H54 (cell line): ENCODE data around the gene ALKBH2.

Source experiments
- DNase-seq: peaks from one replicate; pipeline ENCODE4 v3.0.0; 2011; ENCODE audit warnings: low spot score, mixed read lengths; ENCODE audit not compliant: insufficient read length
- FAIRE-seq: peaks from 3 replicates; lab custom pipeline; 2011; peaks lifted over from hg19 to GRCh38; lab: Jason Lieb, UNC
- POLR2A ChIP-seq: IDR thresholded peaks from 2 replicates; pipeline ENCODE4 v1.6.1; 2011; ENCODE audit warnings: low read depth, mild to moderate bottlenecking, low read length

ALKBH2 gene

DNA sequence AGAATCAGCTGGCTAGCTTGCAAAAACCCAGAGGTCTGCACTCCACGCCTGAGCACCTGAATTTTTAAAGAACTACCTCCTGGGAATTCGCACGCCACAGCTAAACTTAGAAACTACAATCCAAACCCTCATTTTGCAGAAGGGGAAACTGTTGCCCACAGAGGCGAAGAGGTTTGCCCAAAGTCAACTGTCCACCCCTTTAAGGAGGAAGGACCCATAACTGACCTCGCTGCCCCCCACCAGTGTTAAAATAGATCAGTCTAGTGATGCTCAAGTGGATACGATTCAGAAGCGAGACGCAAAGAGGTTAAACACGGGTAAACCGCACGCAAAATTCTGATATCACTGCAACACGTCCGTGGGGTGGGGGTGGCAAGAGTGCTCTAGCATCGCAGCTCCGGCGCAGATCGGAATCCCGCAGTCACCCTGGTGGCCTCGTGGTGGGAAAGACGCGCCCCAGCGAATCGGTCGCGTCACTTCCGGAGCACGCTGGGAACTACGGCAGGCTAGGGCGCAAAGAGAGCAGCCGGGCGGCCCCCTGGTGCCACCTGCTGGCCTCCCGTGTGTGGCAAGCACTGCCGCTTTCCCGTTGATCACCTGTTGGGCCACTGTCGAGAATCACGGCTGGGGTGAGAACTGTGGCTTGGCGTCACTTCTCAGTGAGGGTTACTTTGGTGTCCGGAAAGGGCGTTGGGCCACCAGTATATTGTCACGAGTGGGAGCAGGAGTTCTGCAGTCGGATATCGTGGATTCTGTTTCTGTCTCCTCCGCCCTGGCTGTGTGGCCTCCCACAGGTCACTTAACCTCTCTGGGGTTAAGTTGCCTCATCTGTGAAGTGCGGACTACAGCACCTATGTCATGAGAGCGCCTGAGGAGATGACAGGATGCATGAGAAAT lies at the start of gene ALKBH2:
Gene ALKBH2 (minus strand): TSS at position 451 of the 897 bp plus-strand sequence. CDS start 686 bp downstream, outside the sequence.
- DNase-seq: peak; percentile 89
- peak; percentile 36 for FAIRE-seq
- peak; percentile 55 for TF ChIP-seq POLR2A

DNA sequence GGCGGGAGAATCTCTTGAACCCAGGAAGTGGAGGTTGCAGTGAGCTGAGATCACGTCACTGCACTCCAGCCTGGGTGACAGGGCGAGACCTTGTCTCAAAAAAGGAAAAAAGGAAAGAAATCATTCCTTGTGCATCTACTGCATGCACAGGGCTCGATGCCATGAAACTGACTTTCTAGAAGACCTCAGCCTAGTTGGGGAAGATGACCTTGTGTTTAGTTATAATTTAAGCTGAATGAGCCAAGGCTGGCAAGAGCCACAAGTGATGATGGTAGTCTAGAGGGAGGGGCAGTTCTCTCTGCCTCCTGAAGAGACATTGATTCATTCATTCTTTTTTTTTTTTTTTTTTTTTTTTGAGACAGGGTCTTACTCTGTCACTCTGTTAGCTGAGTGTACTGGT lies 47.3 kb upstream of the ALKBH2 start:
- FAIRE-seq: no peak
- no peak for TF ChIP-seq POLR2A
- no peak for DNase-seq

DNA sequence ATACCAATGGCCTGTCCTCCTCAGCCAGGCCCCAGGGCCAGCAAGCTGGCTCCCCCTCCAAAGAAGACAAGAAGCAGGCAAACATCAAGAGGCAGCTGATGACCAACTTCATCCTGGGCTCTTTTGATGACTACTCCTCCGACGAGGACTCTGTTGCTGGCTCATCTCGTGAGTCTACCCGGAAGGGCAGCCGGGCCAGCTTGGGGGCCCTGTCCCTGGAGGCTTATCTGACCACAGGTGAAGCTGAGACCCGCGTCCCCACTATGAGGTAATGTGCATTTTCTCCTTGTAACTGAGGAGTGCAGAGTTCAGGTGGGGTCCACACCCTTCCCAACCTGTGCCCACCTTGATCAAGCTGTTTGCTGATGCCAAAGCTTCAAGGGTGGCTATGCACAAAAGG lies 46.5 kb upstream of the ALKBH2 start:
- FAIRE-seq (no peak), DNase-seq (no peak)
- no peak for TF ChIP-seq POLR2A

DNA sequence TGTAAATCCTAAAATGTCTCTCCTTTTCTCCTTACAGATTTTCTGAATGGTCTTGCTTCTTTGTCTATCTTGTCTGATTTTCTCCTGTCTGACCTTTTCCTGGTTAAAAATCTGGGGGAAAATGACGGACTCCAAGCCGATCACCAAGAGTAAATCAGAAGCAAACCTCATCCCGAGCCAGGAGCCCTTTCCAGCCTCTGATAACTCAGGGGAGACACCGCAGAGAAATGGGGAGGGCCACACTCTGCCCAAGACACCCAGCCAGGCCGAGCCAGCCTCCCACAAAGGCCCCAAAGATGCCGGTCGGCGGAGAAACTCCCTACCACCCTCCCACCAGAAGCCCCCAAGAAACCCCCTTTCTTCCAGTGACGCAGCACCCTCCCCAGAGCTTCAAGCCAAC lies 46.1 kb upstream of the ALKBH2 start:
- no peak for TF ChIP-seq POLR2A
- DNase-seq: no peak
- FAIRE-seq: no peak

DNA sequence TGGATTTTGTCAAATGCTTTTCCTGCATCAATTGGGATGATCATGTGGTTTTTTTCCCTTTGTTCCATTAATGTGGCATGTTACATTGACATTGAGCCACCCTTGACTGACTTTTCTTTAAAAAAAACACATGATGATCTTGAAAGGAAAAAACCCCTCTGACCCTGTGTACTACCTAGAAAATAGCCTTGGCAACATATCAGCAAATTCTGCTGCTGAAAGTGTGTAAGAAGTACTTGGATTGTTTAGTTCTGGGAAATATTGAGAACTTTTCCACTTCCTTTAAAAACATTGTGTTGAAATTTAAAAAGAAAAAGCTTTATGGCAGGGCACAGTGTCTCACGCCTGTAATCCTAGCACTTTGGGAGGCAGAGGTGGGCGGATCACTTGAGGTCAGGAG lies 43.8 kb upstream of the ALKBH2 start:
- FAIRE-seq: no peak
- no peak for TF ChIP-seq POLR2A
- no peak for DNase-seq

DNA sequence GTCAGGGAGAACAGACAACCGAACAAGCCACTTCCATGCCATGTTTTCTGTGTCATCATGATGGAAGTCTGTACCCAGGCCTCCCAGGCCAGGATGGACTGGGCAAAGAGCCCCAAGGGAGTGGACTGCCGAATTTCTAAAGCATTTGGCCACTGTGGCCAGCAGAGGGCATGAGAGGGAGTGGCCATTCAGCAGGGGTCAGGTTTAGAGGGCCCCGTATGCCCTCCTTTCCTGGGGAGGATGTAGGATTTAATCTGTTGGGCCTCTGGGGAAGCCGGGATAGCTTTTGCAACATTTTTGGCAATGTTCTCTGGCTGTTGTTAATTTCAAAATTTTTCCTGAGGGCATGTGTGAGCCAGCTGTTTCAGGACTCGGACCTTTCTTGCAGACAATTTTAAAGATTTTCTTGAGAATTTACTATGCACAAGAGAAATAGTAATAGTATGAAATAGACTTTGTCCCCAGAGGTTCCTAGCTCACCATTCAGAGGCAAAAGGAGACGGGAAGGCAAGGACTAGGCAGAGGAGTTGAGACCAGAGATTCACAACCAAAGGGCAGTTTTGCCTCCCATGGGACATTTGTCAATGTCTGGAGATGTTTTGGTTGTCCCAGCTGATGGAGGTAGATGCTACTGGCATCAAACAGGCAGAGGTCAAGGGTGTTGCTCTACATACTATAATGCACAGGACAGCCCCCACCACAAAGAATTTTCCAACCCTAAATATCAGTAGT lies 41.1 kb upstream of the ALKBH2 start:
- no peak for TF ChIP-seq POLR2A
- DNase-seq (peak; percentile 59), FAIRE-seq (peak; percentile 15)

DNA sequence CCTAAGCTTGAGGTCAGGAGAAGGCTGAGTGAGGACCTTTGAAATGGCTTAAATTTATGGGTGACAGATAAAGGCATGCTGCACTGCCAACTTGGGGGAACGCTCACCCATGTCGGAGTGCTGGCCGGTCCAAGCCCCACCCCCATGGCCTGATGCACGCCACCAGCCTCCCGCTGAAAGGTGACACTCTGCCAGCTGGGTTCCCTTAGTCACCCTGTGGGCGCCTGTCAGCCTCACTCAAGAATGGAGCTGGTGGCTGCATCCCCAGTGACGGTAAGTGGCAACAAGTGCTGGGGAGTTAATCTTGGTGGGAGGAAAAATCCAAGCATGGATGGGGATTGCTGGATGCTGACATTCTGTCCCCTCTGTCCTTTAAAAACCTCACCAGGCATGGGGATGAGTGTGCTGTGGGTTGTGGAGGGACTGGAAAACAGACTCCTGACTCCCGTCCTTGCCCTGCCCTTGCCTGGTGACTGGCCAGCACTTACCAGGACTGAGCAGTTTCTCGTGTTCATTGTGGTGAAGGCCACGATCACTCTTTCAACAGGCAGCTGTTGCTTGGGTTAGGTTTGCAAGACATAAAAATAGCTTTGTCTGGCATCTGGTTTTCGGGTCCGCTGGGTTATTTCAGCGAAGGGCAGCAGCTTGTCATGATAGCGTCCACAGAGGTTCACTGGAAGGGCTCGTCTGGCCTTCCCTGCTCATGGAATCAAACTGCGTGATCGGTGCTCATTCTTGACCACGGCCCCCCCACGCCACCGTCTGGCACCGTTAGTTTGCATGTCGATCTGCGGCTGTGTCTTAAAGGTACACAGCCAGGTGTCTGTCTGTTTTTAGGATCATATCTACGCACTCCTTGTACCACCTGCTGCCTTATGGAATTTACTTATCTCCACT lies 38.1 kb upstream of the ALKBH2 start:
- TF ChIP-seq POLR2A: no peak
- FAIRE-seq (no peak), DNase-seq (no peak)

DNA sequence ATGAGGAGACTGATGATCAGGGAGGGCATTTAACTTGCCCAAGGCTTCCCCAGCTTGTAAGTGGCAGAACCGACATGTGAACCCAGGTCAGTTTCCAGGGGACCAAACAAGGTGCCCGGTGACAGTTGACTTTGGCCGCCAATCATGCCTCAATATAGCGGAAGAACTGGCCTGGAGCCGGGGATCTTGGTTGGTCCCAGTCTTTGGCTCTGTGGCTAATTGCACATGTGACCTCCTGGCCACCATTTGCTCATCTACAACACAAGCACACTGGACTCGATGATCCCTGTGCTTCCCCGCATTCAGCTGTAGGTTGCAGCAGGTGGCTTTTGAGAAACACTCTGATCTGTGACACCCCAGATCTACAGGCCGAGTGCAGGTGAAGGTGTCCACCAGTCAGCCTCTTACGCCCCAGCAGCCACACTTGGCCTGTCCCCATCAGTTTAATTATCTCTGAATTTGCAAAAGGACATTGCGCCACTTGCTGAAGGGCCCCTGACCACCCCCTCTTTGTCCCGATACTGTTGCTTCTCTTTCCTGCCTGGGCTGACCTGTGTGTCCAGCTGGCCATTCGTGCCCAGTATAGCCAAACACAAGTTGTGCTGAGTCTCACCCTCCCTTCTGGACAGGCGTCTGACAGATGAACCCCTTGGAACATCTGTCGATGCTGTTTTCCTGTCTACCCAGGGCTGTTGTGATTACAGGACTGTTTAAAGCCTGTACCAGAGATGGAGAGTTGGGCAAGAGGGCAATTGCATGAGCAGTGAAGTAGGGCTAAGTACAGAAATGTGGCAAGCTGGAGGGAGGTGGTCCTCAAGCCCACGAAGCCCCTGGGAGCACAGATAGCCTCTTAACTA lies 37.3 kb upstream of the ALKBH2 start:
- TF ChIP-seq POLR2A: no peak
- DNase-seq (no peak), FAIRE-seq (no peak)

DNA sequence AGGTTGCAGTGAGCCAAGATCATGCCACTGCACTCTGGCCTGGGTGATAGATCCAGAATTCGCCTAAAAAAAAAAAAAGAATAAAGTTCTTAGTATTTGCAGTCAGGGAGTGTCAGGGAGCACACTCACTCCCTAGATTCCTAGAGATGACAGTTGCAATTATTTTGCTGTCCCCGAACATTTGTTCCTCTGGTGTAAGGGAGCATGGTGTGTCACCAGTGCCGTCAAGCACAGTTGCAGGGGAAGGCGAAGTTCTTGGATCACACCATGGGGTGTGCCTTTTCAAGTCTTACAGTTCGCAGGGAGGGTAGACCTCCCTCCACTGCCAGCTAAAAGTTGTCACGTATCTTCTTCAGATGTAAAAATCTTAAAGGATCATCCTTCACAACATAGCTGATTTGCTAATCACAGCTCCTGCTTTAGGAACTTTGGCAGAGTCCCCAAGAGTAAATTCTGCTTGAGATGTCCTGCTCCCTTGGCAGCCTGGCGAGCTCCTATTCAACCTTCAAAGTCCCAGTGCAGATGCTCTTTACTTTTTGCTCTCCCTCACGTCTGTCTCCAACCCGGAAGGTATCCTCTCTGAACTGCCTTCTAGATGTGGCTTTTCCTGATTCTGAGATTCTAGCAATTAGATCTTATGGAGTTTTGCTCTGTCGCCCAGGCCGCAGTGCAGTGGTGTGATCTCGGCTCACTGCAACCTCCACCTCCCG lies 34.4 kb upstream of the ALKBH2 start:
- no peak for TF ChIP-seq POLR2A
- FAIRE-seq (no peak), DNase-seq (no peak)

DNA sequence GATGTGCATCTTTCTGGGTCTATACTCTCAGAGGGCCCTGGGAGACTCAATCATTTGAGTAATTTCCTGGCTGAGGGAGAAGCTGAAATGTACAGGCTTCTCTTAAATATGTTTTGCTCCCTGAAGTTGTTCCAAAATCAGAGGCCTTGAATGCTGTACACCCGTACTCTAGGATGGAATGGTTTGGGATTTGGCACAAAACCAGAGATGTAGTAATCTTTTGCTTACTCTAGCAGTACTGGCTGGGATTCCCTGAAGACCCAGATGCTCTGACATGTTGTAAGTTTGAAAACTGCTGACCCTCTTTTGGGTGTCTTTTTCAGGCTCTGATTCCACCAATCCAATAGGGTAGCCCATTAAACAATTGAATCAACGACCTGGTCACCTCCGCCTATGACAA lies 33.5 kb upstream of the ALKBH2 start:
- no peak for TF ChIP-seq POLR2A
- no peak for DNase-seq
- no peak for FAIRE-seq

DNA sequence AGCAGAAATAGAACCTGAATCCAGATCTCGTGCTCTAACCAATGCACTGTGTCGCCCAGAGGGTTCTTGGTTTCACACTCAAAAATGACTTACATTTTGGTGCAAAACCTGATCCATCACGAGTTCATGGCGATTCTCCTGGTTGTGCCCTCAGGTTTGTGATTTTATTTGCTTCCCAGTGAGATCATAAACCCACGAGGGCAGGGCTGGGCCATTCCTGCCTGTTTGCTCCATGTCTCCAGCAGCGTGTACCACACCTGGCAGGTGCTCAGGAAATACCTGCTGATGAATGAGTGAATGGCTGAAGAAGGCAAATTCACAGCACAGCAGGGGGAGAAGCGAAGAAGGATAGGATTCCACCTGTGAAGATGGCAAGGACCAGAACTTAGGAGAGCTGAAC lies 32.5 kb upstream of the ALKBH2 start:
- no peak for DNase-seq
- TF ChIP-seq POLR2A: no peak

More for the DNA sequence above, 32.5 kb upstream of the ALKBH2 start:
- FAIRE-seq: no peak
